GM23338 (cell line): Measurements from ENCODE around the gene SPPL2A. TPM values are rescaled to one million over a fixed set of nuclear protein-coding genes. Genes with fewer than 3 reads are reported as not detected.

Source experiments
- ATAC-seq: fragments of 200-7000 bp; cut with Tn5 transposase; 3 replicates; pipeline ENCODE4 v1.9.1; 2020
- DNase-seq: peaks from one replicate; pipeline ENCODE4 v3.0.0-alpha.2; 2015; ENCODE audit warnings: low spot score
- H2AFZ ChIP-seq: fragments of 200-600 bp; sonication (generic); 2 replicates; pipeline ENCODE4 v1.8.0; 2016; ENCODE audit warnings: antibody characterized with exemption, mild to moderate bottlenecking, moderate library complexity
- H3F3A ChIP-seq: fragments of 200-600 bp; sonication (generic); replicated peaks from 2 replicates; pipeline ENCODE4 v1.8.0; 2017; ENCODE audit warnings: antibody characterized with exemption, mixed run types, low read depth
- H3K27ac ChIP-seq: fragments of 200-600 bp; sonication (generic); 2 replicates; pipeline ENCODE4 v1.6.1; 2016; ENCODE audit warnings: low read depth
- H3K27me3 ChIP-seq: fragments of 200-600 bp; sonication (generic); 2 replicates; pipeline ENCODE4 v1.8.0; 2016; ENCODE audit warnings: mild to moderate bottlenecking, mixed run types, moderate library complexity; ENCODE audit not compliant: insufficient read depth
- H3K36me3 ChIP-seq: fragments of 200-600 bp; sonication (generic); 2 replicates; pipeline ENCODE4 v1.8.0; 2016; ENCODE audit warnings: mild to moderate bottlenecking; ENCODE audit not compliant: insufficient read depth
- H3K4me1 ChIP-seq: fragments of 200-600 bp; sonication (generic); 2 replicates; pipeline ENCODE4 v1.8.0; 2016; ENCODE audit warnings: mild to moderate bottlenecking, moderate library complexity; ENCODE audit not compliant: insufficient read depth
- H3K4me2 ChIP-seq: fragments of 200-600 bp; sonication (generic); 2 replicates; pipeline ENCODE4 v1.7.1; 2017; ENCODE audit warnings: mixed run types
- H3K4me3 ChIP-seq: fragments of 200-600 bp; sonication (generic); 2 replicates; pipeline ENCODE4 v1.6.1; 2016; ENCODE audit warnings: mixed run types
- H3K79me2 ChIP-seq: fragments of 200-600 bp; sonication (generic); replicated peaks from 2 replicates; pipeline ENCODE4 v1.8.0; 2017; ENCODE audit warnings: mild to moderate bottlenecking; ENCODE audit not compliant: insufficient read depth
- H3K9me2 ChIP-seq: fragments of 200-600 bp; sonication (generic); 2 replicates; pipeline ENCODE4 v1.8.0; 2017; ENCODE audit not compliant: insufficient read depth
- H4K20me1 ChIP-seq: fragments of 200-600 bp; sonication (generic); replicated peaks from 2 replicates; pipeline ENCODE4 v1.8.0; 2017; ENCODE audit warnings: mild to moderate bottlenecking; ENCODE audit not compliant: insufficient read depth
- H3K27ac Mint-ChIP-seq: 2 replicates; pipeline ENCODE4 v1.8.0; 2020; ENCODE audit warnings: inconsistent platforms, mild to moderate bottlenecking, moderate library complexity, mixed read lengths
- H3K27me3 Mint-ChIP-seq: 3 replicates; pipeline ENCODE4 v1.8.0; 2022; ENCODE audit warnings: low read depth, mild to moderate bottlenecking, moderate library complexity, mixed read lengths, inconsistent platforms; ENCODE audit not compliant: insufficient read depth, poor library complexity
- H3K36me3 Mint-ChIP-seq: 3 replicates; pipeline ENCODE4 v1.8.0; 2021; ENCODE audit warnings: low read depth, mild to moderate bottlenecking, inconsistent platforms, moderate library complexity, mixed read lengths
- H3K4me1 Mint-ChIP-seq: 3 replicates; pipeline ENCODE4 v1.8.0; 2020; ENCODE audit warnings: mild to moderate bottlenecking, inconsistent platforms, mixed read lengths
- H3K4me3 Mint-ChIP-seq: 3 replicates; pipeline ENCODE4 v1.8.0; 2021; ENCODE audit warnings: moderate library complexity, mild to moderate bottlenecking, inconsistent platforms, mixed read lengths
- H3K9me3 Mint-ChIP-seq: 3 replicates; pipeline ENCODE4 v1.8.0; 2020; ENCODE audit warnings: moderate library complexity, mild to moderate bottlenecking, inconsistent platforms, mixed read lengths
- CREB1 ChIP-seq: fragments of 250-450 bp; sonication (Bioruptor Pico); IDR thresholded peaks from 2 replicates; pipeline ENCODE4 v1.5.0; 2020; ENCODE audit warnings: low read depth, mild to moderate bottlenecking, moderate library complexity
- EZH2 ChIP-seq: fragments of 200-600 bp; sonication (generic); IDR thresholded peaks from one replicate; pipeline ENCODE4 v1.8.0; 2017; ENCODE audit warnings: antibody characterized with exemption, mild to moderate bottlenecking, low read depth; ENCODE audit not compliant: unreplicated experiment
- EZH2phosphoT487 ChIP-seq: fragments of 200-600 bp; sonication (generic); IDR thresholded peaks from one replicate; pipeline ENCODE4 v1.8.1; 2018; ENCODE audit warnings: antibody characterized with exemption; ENCODE audit not compliant: unreplicated experiment
- JUNB ChIP-seq: IDR thresholded peaks from one replicate; pipeline ENCODE4 v1.6.1; 2016; ENCODE audit warnings: antibody characterized with exemption; ENCODE audit not compliant: unreplicated experiment
- STAT1 ChIP-seq: IDR thresholded peaks from one replicate; pipeline ENCODE4 v1.6.1; 2016; ENCODE audit warnings: antibody characterized with exemption; ENCODE audit not compliant: unreplicated experiment
- ZNF114 ChIP-seq: fragments of 250-450 bp; sonication (Bioruptor Pico); IDR thresholded peaks from 2 replicates; pipeline ENCODE4 v1.5.0; 2020; ENCODE audit warnings: mild to moderate bottlenecking, moderate library complexity
- ZNF331 ChIP-seq: fragments of 250-450 bp; sonication (Bioruptor Pico); IDR thresholded peaks from 2 replicates; pipeline ENCODE4 v1.5.0; 2020; ENCODE audit warnings: low read depth, mild to moderate bottlenecking, moderate library complexity
- polyA plus RNA-seq: library from polyadenylated mRNA; unstranded; fragments of >200 nt; fragmentation: Nextera tagmentation; extraction: Ambion mirVana; gene quantifications from 2 replicates; pipeline ENCODE4 v1.2.1, GENCODE V29; 2016
- total RNA-seq: library from RNA; depleted of rRNA; stranded (reverse); fragments of >200 nt; shearing (Covaris generic); gene quantifications from 2 replicates; pipeline ENCODE4 v1.2.3, GENCODE V29; 2014
- TF ChIP-seq, protein P1 (sequence below): IDR thresholded peaks from 2 replicates; pipeline ENCODE4 v1.6.1; 2016; ENCODE audit warnings: antibody characterized with exemption
- TF ChIP-seq, protein P2 (sequence below): fragments of 250-450 bp; sonication (Bioruptor Pico); IDR thresholded peaks from 2 replicates; pipeline ENCODE4 v1.5.0; 2020; ENCODE audit warnings: mild to moderate bottlenecking, moderate library complexity

SPPL2A gene
- total and polyA plus RNA-seq, 2 experiments from 2014 or later, result 10.9 to 24.1 TPM

DNA sequence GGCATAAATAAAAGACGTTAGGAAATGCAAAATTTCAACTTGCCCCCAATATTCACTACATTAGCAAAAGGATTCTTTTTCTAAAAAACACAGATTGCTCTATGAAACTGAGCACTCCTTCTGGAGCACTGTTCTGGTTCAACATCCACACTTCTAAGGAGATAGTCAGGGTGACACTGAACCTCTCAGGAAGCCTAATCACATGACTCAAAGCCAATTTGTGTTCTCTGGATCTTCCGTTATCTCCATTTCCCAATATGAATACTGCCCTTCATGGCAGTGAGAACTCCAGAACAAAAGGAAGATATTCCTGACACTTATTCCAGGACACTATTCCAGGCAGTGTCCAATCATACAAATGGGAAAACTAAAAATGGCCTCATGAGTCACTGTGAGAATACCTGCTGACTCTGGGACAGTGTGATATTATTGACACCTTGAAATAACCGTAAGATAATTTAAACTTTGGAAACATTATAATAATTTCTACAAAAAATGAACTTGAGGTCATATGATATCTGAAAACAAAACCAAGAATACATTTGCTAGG is 57.6 kb downstream of the SPPL2A start (continued):
- TF ChIP-seq, protein P1, sequence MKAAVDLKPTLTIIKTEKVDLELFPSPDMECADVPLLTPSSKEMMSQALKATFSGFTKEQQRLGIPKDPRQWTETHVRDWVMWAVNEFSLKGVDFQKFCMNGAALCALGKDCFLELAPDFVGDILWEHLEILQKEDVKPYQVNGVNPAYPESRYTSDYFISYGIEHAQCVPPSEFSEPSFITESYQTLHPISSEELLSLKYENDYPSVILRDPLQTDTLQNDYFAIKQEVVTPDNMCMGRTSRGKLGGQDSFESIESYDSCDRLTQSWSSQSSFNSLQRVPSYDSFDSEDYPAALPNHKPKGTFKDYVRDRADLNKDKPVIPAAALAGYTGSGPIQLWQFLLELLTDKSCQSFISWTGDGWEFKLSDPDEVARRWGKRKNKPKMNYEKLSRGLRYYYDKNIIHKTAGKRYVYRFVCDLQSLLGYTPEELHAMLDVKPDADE, result no peak
- TF ChIP-seq EZH2 (no peak), JUNB (no peak), STAT1 (no peak), ZNF331 (CRISPR knock-in tag) (no peak)
- TF ChIP-seq, protein P2, sequence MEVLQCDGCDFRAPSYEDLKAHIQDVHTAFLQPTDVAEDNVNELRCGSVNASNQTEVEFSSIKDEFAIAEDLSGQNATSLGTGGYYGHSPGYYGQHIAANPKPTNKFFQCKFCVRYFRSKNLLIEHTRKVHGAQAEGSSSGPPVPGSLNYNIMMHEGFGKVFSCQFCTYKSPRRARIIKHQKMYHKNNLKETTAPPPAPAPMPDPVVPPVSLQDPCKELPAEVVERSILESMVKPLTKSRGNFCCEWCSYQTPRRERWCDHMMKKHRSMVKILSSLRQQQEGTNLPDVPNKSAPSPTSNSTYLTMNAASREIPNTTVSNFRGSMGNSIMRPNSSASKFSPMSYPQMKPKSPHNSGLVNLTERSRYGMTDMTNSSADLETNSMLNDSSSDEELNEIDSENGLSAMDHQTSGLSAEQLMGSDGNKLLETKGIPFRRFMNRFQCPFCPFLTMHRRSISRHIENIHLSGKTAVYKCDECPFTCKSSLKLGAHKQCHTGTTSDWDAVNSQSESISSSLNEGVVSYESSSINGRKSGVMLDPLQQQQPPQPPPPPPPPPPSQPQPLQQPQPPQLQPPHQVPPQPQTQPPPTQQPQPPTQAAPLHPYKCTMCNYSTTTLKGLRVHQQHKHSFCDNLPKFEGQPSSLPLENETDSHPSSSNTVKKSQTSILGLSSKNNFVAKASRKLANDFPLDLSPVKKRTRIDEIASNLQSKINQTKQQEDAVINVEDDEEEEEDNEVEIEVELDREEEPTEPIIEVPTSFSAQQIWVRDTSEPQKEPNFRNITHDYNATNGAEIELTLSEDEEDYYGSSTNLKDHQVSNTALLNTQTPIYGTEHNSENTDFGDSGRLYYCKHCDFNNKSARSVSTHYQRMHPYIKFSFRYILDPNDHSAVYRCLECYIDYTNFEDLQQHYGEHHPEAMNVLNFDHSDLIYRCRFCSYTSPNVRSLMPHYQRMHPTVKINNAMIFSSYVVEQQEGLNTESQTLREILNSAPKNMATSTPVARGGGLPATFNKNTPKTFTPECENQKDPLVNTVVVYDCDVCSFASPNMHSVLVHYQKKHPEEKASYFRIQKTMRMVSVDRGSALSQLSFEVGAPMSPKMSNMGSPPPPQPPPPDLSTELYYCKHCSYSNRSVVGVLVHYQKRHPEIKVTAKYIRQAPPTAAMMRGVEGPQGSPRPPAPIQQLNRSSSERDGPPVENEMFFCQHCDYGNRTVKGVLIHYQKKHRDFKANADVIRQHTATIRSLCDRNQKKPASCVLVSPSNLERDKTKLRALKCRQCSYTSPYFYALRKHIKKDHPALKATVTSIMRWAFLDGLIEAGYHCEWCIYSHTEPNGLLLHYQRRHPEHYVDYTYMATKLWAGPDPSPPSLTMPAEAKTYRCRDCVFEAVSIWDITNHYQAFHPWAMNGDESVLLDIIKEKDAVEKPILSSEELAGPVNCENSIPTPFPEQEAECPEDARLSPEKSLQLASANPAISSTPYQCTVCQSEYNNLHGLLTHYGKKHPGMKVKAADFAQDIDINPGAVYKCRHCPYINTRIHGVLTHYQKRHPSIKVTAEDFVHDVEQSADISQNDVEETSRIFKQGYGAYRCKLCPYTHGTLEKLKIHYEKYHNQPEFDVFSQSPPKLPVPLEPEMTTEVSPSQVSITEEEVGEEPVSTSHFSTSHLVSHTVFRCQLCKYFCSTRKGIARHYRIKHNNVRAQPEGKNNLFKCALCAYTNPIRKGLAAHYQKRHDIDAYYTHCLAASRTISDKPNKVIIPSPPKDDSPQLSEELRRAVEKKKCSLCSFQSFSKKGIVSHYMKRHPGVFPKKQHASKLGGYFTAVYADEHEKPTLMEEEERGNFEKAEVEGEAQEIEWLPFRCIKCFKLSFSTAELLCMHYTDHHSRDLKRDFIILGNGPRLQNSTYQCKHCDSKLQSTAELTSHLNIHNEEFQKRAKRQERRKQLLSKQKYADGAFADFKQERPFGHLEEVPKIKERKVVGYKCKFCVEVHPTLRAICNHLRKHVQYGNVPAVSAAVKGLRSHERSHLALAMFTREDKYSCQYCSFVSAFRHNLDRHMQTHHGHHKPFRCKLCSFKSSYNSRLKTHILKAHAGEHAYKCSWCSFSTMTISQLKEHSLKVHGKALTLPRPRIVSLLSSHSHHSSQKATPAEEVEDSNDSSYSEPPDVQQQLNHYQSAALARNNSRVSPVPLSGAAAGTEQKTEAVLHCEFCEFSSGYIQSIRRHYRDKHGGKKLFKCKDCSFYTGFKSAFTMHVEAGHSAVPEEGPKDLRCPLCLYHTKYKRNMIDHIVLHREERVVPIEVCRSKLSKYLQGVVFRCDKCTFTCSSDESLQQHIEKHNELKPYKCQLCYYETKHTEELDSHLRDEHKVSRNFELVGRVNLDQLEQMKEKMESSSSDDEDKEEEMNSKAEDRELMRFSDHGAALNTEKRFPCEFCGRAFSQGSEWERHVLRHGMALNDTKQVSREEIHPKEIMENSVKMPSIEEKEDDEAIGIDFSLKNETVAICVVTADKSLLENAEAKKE (CRISPR knock-in tag), result no peak

DNA sequence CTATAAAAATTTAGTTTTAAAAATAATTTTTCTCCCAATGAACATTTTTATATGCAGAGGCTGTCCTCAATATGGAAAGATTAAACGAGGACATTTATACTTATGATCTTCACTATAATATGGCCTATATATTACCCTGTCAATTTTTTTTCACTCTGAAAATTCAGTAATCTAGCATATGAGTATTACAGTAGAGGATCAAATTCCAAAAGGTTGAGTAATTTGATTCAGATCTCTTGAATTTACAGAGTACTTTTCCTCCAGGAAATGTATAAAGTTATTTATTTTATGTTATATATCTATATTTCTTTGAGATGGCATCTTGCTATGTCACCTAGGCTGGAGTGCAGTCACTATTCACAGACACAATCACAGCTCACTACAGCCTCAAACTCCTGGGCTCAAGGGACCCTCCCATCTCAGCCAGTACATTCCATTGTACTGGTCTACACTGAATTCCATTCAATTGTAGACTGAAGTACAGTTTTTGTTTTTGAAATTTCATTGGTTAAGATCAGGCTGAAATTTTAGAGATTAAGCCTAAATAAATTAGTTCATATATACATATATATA is 62.7 kb downstream of the SPPL2A start:
- ATAC-seq, result no peak
- no peak for DNase-seq
- no peak for TF ChIP-seq EZH2phosphoT487
- no peak for TF ChIP-seq ZNF114 (CRISPR knock-in tag)
- TF ChIP-seq CREB1 (CRISPR knock-in tag), result no peak
- TF ChIP-seq EZH2, result no peak

More for the DNA sequence above, 62.7 kb downstream of the SPPL2A start:
- Histone ChIP-seq H3K4me2 (no peak overlapping the region), H4K20me1 (no peaks in the 10 kb centered on the region; the same call in 1 of the 2 replicates), H3K4me1 (no peaks in the 10 kb centered on the region), H3K4me3 (no peak overlapping the region), H2AFZ (no peak overlapping the region), H3K36me3 (0 out of 2 replicates have a peak, but pooled peaks cover 4% of the 10 kb centered on the region), H3F3A (no peaks in the 10 kb centered on the region), H3K9me2 (no peaks in the 10 kb centered on the region), H3K27ac (no peak overlapping the region), H3K27me3 (no peaks in the 10 kb centered on the region), H3K79me2 (no peaks in the 10 kb centered on the region)
- Mint-ChIP-seq H3K9me3 (no peaks in the 10 kb centered on the region), H3K4me3 (no peak overlapping the region), H3K4me1 (no peaks in the 10 kb centered on the region), H3K36me3 (no peaks in the 10 kb centered on the region), H3K27ac (no peak overlapping the region), H3K27me3 (no peaks in the 10 kb centered on the region)
